Measurements from ENCODE around the gene TMEM179B. TPM values are rescaled to one million over a fixed set of nuclear protein-coding genes. Genes with fewer than 3 reads are reported as not detected.

Gene TMEM179B
- total and polyA plus RNA-seq, 9 of the 15 experiments (the other 6 are each of a cell fraction or from before 2014, with no cell fraction given), result 27.7 to 105 (median 37.0) TPM

- TF ChIP-seq TSHZ1 (CRISPR knock-in tag; IDR thresholded peaks at IDR 0.05) (no peak), HMG20B (CRISPR knock-in tag; IDR thresholded peaks at IDR 0.05) (no peak), CEBPG (CRISPR knock-in tag; IDR thresholded peaks at IDR 0.05) (peak; percentile 39; the same call in 1 of the 2 replicates), CEBPG (tag; conservative IDR thresholded peaks at IDR 0.05 in 1 of 2, IDR thresholded peaks at IDR 0.05 in 1 of 2) (no peak), ZNF124 (CRISPR knock-in tag; IDR thresholded peaks at IDR 0.05) (no peak), PREB (CRISPR knock-in tag; IDR thresholded peaks at IDR 0.05) (no peak), SRSF1 (IDR thresholded peaks at IDR 0.05; ENCODE audit: low read depth, low read length) (no peak), LCOR (CRISPR knock-in tag; IDR thresholded peaks at IDR 0.05) (no peak), BHLHE40 (IDR thresholded peaks at IDR 0.05; ENCODE audit: low read length) (peak; percentile 92), MEF2D (tag; conservative IDR thresholded peaks at IDR 0.05; ENCODE audit: low read depth) (no peak), MCM5 (IDR thresholded peaks at IDR 0.05; ENCODE audit: low read depth) (no peak), ZKSCAN1 (IDR thresholded peaks at IDR 0.05; ENCODE audit: low read depth, low read length) (no peak), ILF3 (IDR thresholded peaks at IDR 0.05; ENCODE audit: borderline replicate concordance) (no peak), RBM15 (IDR thresholded peaks at IDR 0.05; ENCODE audit: insufficient read depth, low read length) (no peak), ZNF239 (CRISPR knock-in tag; IDR thresholded peaks at IDR 0.05) (no peak)
- TF ChIP-seq, protein P1, sequence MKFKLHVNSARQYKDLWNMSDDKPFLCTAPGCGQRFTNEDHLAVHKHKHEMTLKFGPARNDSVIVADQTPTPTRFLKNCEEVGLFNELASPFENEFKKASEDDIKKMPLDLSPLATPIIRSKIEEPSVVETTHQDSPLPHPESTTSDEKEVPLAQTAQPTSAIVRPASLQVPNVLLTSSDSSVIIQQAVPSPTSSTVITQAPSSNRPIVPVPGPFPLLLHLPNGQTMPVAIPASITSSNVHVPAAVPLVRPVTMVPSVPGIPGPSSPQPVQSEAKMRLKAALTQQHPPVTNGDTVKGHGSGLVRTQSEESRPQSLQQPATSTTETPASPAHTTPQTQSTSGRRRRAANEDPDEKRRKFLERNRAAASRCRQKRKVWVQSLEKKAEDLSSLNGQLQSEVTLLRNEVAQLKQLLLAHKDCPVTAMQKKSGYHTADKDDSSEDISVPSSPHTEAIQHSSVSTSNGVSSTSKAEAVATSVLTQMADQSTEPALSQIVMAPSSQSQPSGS (CRISPR knock-in tag; IDR thresholded peaks at IDR 0.05), result no peak
- TF ChIP-seq, protein P2, sequence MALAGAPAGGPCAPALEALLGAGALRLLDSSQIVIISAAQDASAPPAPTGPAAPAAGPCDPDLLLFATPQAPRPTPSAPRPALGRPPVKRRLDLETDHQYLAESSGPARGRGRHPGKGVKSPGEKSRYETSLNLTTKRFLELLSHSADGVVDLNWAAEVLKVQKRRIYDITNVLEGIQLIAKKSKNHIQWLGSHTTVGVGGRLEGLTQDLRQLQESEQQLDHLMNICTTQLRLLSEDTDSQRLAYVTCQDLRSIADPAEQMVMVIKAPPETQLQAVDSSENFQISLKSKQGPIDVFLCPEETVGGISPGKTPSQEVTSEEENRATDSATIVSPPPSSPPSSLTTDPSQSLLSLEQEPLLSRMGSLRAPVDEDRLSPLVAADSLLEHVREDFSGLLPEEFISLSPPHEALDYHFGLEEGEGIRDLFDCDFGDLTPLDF (CRISPR knock-in tag; IDR thresholded peaks at IDR 0.05), result no peak; the same call in none of the 2 replicates
Observed at GRCh38 chr11:62771144-62772021, 15.8 kb upstream of the TMEM179B start, which contains the start of gene TAF6L (continued).
